ENCODE data around the gene CHST9.
"Not testable (repeated sequence)": the region's sequence is repeated elsewhere in the genome, so short reads cannot be mapped to it uniquely, and the experiment has no call there.

CHST9 gene

DNA sequence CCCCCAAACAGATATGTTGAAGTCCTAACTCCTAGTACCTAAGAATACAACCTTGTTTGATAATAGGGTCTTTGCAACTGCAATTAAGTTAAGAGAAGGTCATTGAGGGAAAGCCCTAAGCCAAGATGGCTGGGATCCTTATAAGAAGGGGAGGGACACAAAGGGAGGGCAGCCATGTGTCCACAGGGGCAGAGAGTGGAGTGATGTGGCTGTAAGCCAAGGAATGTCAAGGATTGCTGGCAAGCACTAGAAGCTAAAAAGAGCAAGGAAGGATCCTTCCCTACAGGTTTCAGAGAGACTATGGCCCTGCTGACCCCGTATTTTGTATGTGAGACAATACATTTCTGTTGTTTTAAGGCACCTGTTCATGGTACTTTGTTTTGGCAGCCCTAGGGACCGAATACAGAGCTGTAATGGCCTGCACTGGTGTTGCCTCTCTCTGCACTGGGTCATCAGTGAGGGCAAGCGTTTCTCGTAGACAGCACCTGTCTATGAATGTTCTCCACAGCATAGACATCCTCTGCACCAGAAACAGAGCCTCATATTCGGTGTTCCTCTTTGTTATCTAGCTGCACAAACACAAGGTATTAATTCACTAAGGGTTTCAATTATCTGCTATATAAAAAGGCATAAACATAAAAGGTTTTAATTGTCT lies 244.2 kb downstream of the CHST9 start:
- Histone ChIP-seq H2AFZ (ENCODE audit: low read depth) (no peak overlapping the region), H3K4me2 (no peak overlapping the region), H4K20me1 (ENCODE audit: insufficient read depth) (no peaks in the 10 kb centered on the region), H3K4me1 (ENCODE audit: low read depth, poor library complexity, severe bottlenecking) (no peaks in the 10 kb centered on the region), H3K9ac (no peak overlapping the region), H3K79me2 (ENCODE audit: insufficient read depth, low read depth) (no peaks in the 10 kb centered on the region), H3K27me3 (ENCODE audit: insufficient read depth, low read depth) (no peaks in the 10 kb centered on the region), H3K4me3 (IDR thresholded peaks at IDR 0.05; ENCODE audit: insufficient read depth, low read depth, low read length) (no peak overlapping the region), H3K27ac (no peak overlapping the region), H3K36me3 (ENCODE audit: insufficient read depth) (no peaks in the 10 kb centered on the region)
- TF ChIP-seq, protein P1, sequence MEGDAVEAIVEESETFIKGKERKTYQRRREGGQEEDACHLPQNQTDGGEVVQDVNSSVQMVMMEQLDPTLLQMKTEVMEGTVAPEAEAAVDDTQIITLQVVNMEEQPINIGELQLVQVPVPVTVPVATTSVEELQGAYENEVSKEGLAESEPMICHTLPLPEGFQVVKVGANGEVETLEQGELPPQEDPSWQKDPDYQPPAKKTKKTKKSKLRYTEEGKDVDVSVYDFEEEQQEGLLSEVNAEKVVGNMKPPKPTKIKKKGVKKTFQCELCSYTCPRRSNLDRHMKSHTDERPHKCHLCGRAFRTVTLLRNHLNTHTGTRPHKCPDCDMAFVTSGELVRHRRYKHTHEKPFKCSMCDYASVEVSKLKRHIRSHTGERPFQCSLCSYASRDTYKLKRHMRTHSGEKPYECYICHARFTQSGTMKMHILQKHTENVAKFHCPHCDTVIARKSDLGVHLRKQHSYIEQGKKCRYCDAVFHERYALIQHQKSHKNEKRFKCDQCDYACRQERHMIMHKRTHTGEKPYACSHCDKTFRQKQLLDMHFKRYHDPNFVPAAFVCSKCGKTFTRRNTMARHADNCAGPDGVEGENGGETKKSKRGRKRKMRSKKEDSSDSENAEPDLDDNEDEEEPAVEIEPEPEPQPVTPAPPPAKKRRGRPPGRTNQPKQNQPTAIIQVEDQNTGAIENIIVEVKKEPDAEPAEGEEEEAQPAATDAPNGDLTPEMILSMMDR (conservative IDR thresholded peaks at IDR 0.05; ENCODE audit: low read depth, low read length): no peak

DNA sequence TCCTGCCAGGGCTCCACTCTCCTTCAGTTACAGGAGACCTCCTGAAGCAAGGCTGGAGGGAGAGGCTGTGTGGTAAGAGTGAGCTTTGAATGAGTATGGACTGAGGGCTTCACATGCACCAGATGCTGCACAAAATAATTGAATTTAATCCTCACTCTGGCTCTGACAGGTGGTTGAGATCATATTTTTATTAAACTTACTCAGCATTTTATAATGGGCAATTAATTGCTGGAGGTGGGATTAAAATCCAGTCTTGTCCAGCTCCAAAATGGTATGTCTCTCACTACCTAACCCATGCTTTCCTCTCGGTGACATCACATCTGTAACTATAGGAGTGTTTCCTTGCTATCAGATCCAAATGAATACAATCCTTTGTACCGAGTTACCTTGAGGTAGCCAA lies 253.4 kb downstream of the CHST9 start:
- no peak overlapping the region for H3K4me3 ChIP-seq (IDR thresholded peaks at IDR 0.05; ENCODE audit: insufficient read depth, low read depth, low read length)
- H4K20me1 ChIP-seq (ENCODE audit: insufficient read depth): no peaks in the 10 kb centered on the region
- no peak overlapping the region for H3K27ac ChIP-seq
- H3K79me2 ChIP-seq (ENCODE audit: insufficient read depth, low read depth): no peaks in the 10 kb centered on the region
- no peak overlapping the region for H3K9ac ChIP-seq
- no peaks in the 10 kb centered on the region for H3K36me3 ChIP-seq (ENCODE audit: insufficient read depth)
- no peak overlapping the region for H2AFZ ChIP-seq (ENCODE audit: low read depth)
- H3K4me2 ChIP-seq: no peak overlapping the region
- no peaks in the 10 kb centered on the region for H3K4me1 ChIP-seq (ENCODE audit: low read depth, poor library complexity, severe bottlenecking)
- no peaks in the 10 kb centered on the region for H3K27me3 ChIP-seq (ENCODE audit: insufficient read depth, low read depth)
- TF ChIP-seq, protein P1 (conservative IDR thresholded peaks at IDR 0.05; ENCODE audit: low read depth, low read length): no peak

DNA sequence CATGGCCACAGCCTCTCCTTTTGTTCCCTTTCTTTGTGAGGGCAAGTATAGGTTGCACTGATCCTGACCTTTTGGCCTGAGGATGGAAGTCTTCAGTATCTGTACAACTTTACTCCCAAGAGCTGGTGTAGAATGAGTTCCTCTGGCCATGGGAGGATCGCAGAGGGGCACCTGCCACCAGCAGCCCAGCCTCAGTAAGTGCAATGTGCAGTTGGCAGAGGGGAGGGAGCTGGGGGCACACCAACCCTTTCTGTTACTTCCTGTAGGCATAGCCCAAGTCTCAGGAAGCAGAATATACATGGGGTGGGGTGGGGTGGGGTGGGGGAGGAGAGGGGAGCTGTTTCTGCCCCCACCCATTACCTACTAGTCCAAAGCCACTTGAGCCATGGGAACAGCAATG lies 254.5 kb downstream of the CHST9 start:
- no peaks in the 10 kb centered on the region for H3K79me2 ChIP-seq (ENCODE audit: insufficient read depth, low read depth)
- H3K27ac ChIP-seq: no peak overlapping the region
- no peak overlapping the region for H2AFZ ChIP-seq (ENCODE audit: low read depth)
- no peak overlapping the region for H3K4me2 ChIP-seq
- TF ChIP-seq, protein P1 (conservative IDR thresholded peaks at IDR 0.05; ENCODE audit: low read depth, low read length): no peak
- no peaks in the 10 kb centered on the region for H3K36me3 ChIP-seq (ENCODE audit: insufficient read depth)
- no peak overlapping the region for H3K4me3 ChIP-seq (IDR thresholded peaks at IDR 0.05; ENCODE audit: insufficient read depth, low read depth, low read length)
- no peaks in the 10 kb centered on the region for H3K4me1 ChIP-seq (ENCODE audit: low read depth, poor library complexity, severe bottlenecking)
- no peaks in the 10 kb centered on the region for H4K20me1 ChIP-seq (ENCODE audit: insufficient read depth)
- no peak overlapping the region for H3K9ac ChIP-seq
- no peaks in the 10 kb centered on the region for H3K27me3 ChIP-seq (ENCODE audit: insufficient read depth, low read depth)

DNA sequence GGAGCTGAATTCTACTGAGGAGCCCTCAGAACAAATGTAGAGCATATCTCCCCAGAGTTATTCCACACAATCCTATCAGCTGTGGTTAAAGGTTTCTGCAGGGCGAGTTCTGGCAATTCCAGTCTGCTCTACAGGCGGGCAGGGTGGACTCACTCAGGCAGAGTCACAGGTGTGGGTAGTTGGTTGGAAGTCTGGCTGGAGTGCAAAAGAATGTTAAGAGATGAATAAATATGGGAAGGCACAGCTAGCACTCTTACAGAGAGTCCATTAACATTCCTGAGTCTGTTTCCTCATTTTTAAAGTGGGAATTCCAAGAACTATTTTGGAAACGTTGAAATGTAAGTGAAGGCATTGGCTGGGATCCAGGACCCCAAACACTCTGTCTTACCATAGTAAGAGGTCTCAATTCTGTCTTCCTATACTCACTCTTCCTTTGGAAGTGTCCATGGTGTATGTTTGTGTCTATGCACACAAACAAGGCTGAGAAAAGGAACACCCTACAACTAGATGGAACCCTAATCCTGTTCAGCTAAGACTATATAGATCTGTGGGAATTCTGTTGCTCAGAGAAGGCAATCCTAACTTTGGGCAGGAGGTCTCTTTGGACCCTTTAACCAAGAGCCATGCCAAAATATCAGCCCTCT lies 256.3 kb downstream of the CHST9 start:
- H3K79me2 ChIP-seq (ENCODE audit: insufficient read depth, low read depth): no peaks in the 10 kb centered on the region
- H2AFZ ChIP-seq (ENCODE audit: low read depth): no peak overlapping the region
- H4K20me1 ChIP-seq (ENCODE audit: insufficient read depth): no peaks in the 10 kb centered on the region
- TF ChIP-seq, protein P1 (conservative IDR thresholded peaks at IDR 0.05; ENCODE audit: low read depth, low read length): no peak
- H3K4me2 ChIP-seq: no peak overlapping the region
- no peak overlapping the region for H3K9ac ChIP-seq
- no peak overlapping the region for H3K4me3 ChIP-seq (IDR thresholded peaks at IDR 0.05; ENCODE audit: insufficient read depth, low read depth, low read length)
- no peaks in the 10 kb centered on the region for H3K4me1 ChIP-seq (ENCODE audit: low read depth, poor library complexity, severe bottlenecking)
- H3K36me3 ChIP-seq (ENCODE audit: insufficient read depth): no peaks in the 10 kb centered on the region
- no peaks in the 10 kb centered on the region for H3K27me3 ChIP-seq (ENCODE audit: insufficient read depth, low read depth)
- no peak overlapping the region for H3K27ac ChIP-seq

DNA sequence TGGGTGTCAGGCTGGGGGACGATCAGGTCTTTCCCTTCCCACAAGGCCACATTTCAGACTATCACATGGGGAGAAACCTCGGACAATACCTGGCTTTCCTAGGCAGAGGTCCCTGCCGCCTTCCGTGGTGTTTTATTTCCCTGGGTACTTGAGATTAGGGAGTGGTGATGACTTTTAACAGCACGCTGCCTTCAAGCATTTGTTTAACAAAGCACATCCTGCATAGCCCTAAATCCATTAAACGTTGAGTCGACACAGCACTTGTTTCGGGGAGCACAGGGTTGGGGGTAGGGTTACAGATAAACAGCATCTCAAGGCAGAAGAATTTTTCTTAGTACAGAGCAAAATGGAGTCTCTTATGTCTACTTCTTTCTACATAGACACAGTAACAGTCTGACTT lies 257.3 kb downstream of the CHST9 start:
- H3K36me3 ChIP-seq (ENCODE audit: insufficient read depth); H3K27ac ChIP-seq; H2AFZ ChIP-seq (ENCODE audit: low read depth); H3K79me2 ChIP-seq (ENCODE audit: insufficient read depth, low read depth); H3K4me3 ChIP-seq (IDR thresholded peaks at IDR 0.05; ENCODE audit: insufficient read depth, low read depth, low read length); H4K20me1 ChIP-seq (ENCODE audit: insufficient read depth); H3K9ac ChIP-seq; H3K27me3 ChIP-seq (ENCODE audit: insufficient read depth, low read depth); H3K4me2 ChIP-seq; H3K4me1 ChIP-seq (ENCODE audit: low read depth, poor library complexity, severe bottlenecking): not testable (repeated sequence)
